ENCODE measurements around the gene OSBPL8.

Gene OSBPL8

GRCh38 chr12:76555231-76555767, 4.3 kb downstream of the OSBPL8 start:
- no peak for DNase-seq

DNA sequence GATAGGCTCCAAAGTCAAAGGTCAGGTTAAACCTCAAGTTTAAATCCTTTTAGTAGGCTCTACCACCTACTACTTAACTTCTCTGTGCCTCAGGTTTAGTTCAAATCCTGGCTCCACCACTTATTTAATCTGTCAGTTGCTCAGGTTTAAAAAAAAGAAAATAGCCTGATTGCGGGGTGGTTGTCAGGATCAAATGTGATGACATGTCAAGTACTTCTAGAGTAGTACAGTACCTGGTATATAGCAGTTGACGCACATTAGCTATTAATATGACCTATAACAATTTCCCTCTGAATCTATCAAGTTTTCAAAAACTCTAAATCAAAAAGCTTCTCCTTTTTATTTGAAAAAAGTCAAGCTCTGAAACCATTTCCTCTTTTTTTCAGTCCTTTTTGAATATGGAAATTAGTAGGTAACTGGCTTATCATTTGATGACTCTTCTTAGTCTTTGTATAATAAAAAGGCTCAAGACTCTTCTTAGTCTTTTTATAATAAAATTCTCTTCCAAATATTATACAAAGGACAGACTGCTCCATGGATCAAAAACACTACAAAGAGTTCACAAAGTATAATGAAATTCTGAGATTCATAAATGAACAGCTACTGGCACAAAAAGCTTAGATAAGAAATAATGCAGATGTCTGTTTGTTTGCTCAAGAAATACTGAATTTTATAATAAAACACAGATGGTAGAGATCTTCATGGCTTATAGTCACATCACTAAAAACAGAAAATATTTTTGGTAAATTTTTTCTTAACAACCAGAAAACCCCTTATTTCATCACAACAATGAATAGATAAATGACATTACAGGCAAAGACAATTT, 5.0 kb downstream of the OSBPL8 start:
- no peak for DNase-seq

DNA sequence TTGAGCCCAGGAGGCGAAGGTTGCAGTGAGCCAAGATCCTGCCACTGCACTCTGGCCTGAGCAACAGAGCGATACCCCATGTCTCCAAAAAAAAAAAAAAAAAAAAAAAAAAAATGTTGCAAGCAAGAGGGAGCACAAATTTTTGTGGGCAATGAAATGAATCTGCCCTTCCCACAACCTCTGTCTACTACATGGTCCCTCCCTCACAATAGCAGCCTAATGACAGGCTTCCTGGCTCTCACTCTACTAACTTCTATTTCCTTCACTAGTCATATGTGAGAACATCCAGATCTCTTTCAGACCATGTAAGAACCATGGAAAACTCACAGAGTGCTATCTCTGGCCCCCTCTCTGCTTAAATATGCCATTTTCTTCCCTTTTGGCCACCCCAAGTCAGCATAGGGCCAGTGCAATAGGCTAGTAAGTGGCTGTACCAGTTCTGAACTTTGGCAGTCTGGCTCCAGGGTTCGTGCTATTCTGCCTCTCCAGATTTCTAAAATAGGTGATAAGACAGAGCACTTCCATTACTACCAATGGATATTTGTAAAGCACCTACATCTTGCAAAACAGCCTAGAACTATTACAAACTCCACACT, 7.1 kb downstream of the OSBPL8 start:
- DNase-seq = no peak

- no peak for DNase-seq
Observed at GRCh38 chr12:76551482-76551888, 8.1 kb downstream of the OSBPL8 start.

DNA sequence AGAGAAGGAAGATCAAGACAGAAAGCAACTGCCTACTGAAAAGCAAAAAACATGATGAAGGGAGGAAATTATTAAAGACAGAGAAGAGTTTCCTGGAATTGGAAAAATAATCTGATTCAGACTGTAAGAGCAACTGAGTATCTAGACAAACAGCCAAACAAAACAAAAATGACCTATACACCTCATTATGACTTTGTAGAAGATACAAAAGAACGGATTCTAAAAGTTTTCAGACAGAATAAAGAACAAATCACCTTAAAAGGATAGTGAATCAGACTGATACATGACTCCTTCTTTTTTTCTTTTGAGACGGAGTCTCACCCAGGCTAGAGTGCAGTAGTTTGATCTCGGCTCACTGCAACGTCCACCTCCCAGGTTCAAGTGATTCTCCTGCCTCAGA, 10.4 kb downstream of the OSBPL8 start:
- no peak for DNase-seq

GRCh38 chr12:76548222-76548837, 11.2 kb downstream of the OSBPL8 start:
- no peak for DNase-seq

DNA sequence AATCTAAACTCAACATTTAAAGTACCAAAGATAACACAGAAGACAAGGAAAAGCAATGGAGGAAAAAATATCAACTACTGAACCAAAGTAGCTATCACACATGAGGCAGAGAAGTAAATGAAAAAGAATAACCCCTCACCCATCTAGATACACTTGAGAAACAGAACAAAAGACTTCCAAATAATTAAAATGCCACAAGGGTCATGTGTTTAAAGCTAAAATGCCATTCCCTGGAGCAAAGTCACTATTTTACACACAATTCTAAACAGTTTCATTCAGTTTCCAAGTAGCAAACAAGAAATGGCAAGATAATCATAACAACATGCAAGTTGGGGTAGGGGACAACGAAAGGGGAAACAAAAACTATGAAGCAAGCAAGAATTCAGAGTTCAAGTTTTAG, 12.0 kb downstream of the OSBPL8 start:
- no peak for DNase-seq

- DNase-seq = no peak
Observed at GRCh38 chr12:76546889-76547288, 12.7 kb downstream of the OSBPL8 start.

- no peak for DNase-seq
Observed at GRCh38 chr12:76545486-76545885, 14.1 kb downstream of the OSBPL8 start.

GRCh38 chr12:76544601-76545261, 14.8 kb downstream of the OSBPL8 start:
- no peak for DNase-seq

- DNase-seq = no peak
Observed at GRCh38 chr12:76543813-76544347, 15.7 kb downstream of the OSBPL8 start.

DNA sequence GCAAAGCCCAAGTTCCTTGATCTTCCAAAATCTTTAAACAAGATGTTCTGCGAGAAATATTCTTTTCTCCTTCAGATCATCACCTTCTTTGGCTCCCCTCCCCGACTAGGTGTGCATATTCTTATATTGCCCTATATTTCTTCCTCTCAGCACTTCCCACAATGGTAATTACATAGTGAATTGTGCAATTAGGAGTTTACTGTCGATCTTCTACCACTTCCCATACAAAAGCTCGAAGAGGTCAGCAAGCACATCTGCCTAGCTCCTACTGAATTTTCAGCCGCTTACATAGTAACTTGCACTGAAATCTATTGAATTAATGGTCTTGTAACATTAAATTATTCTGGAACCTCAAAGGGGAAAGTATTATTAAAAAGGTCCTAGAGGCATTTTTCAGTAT, 16.7 kb downstream of the OSBPL8 start:
- DNase-seq = no peak

GRCh38 chr12:76539727-76540126, 19.8 kb downstream of the OSBPL8 start:
- DNase-seq = no peak

DNA sequence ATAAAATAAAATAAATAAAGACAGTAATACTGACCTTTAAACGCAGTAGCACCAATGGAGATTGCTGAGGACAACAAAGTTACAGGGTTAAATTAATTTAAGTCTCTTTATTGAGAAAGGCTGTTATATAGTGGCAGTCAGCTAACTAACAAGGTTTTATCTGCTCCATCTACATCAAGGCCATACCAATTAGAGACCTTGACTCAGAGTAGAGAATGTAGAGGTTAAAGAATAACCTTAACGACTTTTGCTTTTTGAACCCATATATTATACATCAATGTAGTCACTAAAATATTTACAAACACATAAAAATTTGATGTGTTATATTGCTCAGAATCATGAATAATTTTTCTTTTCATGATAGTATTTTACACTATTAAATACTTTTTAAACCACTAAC, 21.6 kb downstream of the OSBPL8 start:
- no peak for DNase-seq

DNA sequence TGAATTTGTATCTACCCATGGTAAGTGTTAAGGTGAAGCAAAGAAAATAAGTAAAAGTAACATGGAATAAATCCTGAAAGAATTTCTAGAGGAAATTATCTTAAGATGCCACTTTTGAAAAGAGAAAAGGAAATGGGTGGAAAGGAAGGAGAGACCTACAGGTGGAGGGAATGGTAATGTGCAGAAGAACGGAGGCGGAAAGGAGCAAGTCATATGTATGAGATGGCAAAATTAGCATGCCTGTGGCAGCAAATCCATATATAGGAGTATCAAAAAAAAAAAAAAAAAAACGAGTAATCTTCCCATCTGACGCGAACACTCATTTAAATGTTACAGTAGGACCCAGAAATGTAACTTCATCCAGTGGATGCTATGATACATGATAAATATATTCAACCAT, 23.0 kb downstream of the OSBPL8 start:
- DNase-seq = no peak

- DNase-seq = no peak
Observed at GRCh38 chr12:76535170-76535569, 24.4 kb downstream of the OSBPL8 start.

DNA sequence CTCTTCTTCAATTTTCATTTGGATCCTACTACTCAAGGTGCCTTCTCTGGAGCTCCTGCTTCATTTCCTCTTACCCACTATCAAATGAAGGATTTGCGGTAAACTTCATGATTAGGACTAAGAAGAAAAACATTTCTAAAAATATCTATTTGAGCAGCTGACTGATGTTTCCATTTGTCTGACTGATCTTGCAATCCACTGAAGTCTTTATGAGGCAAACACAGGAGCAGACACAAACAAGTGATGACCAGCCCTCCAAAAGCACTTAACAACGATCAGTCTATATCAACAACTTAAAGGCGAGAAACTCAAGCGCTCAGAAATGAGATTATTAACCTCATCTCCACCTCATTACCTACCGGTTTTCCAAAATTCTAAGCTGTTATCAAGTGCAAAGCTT, 26.2 kb downstream of the OSBPL8 start:
- DNase-seq = no peak

DNA sequence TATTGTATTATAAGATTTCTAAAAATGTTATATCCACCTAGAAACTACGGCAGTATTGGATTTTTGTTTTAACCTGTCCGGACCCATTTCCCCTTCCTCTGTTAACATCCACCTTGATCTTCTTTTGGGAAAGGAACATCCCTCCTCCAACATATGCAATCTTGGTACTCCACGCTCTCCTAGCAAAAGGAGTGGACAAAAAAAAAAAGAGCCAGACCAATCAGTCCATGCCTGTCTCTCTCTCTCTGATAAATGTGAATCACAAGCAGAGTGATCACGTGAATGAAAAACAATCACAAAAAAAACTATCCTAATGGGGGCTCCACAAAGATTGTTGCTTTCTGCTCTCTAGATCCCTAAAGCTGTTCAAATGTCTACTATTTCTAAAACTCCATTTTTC, 27.1 kb downstream of the OSBPL8 start:
- DNase-seq = no peak

GRCh38 chr12:76531056-76531455, 28.5 kb downstream of the OSBPL8 start:
- no peak for DNase-seq

DNA sequence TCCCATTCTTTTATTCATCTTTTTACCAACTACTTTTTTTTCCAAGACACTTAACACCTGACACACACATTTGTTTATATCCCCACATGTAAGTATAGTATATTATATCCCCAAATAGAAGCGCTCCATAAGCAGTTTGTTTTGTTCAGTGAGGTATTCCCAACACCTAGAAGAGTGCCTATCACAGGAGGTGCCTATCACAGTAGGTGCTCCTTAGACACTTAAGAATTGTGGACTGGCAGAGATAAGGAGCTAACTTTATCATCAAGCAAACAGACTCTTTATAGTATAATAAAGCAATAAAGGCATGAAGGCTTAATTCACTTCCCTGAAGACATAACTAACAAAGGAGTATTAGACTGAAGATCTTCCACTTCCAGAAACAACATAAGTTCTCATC, 29.1 kb downstream of the OSBPL8 start:
- no peak for DNase-seq

GRCh38 chr12:76529226-76529918, 30.2 kb downstream of the OSBPL8 start:
- no peak for DNase-seq

- DNase-seq = no peak
Observed at GRCh38 chr12:76523408-76523807, 36.2 kb downstream of the OSBPL8 start.

Data from hippocampal formation (tissue), 2 donors.